ENCODE measurements around the gene COL19A1. TPM values are rescaled to one million over a fixed set of nuclear protein-coding genes. Genes with fewer than 3 reads are reported as not detected.
A peak's percentile ranks its signal among the peaks of the same experiment; 100 is the strongest.

Gene COL19A1
- total and polyA plus RNA-seq, 9 donors, result 0.61 to 11.1 (median 2.8) TPM

DNA sequence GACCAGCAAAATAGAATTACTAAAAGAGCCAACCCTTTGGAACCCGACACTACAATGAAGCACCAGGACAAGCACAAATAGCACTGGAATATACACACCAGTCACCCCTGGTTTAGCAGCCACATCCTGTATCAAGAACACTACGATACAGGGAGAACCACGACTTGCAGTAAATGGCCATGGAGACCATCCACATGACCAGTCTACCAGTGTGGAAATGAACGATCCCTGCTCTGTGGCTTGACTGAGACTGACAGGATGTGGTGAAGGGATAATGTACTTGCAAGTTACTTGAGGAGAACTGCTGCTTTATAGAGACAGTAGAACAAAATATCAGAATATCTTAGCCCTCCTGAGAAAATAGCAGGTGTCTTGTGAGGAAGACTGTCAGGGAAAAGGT, 266.9 kb downstream of the COL19A1 start:
- Histone ChIP-seq H3K9me3 (replicated peaks; ENCODE audit: control insufficient read depth, low read depth, low read length) (no peaks in the 10 kb centered on the region), H3K4me3 (ENCODE audit: low read length) (no peak overlapping the region), H3K27ac (ENCODE audit: low read length) (no peak overlapping the region), H3K36me3 (ENCODE audit: control insufficient read depth, insufficient read depth, low read length) (no peaks in the 10 kb centered on the region), H3K4me1 (ENCODE audit: control insufficient read depth, insufficient read depth, low read length) (no peaks in the 10 kb centered on the region), H3K27me3 (ENCODE audit: control insufficient read depth, insufficient read depth, low read length) (no peaks in the 10 kb centered on the region)
- DNase-seq, result no peak
- WGBS (ENCODE audit: insufficient coverage), result 88% methylated on average over 3 of the region's 4 CpGs

DNA sequence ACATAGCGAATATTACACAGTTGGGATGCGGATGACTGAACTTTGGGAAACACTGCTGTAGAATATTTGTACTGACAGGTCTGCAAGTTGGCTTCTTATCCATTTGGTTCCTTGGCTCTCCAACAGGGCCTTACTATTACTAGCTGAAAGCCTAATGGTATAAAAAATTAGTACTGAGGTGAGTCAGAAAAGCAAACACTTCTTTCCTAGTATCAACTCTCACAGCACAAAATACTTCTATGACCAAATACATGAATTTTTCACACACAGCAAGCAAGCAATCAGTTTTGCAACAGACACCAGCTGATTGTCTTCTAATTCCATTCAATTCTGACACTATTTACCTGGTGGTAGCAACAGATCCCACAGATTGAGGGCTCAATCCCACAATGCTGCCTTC, 268.2 kb downstream of the COL19A1 start:
- DNase-seq, result no peak
- H3K27ac ChIP-seq (ENCODE audit: low read length), result no peak overlapping the region
- H3K9me3 ChIP-seq (replicated peaks; ENCODE audit: control insufficient read depth, low read depth, low read length), result no peaks in the 10 kb centered on the region
- no peak overlapping the region for H3K4me3 ChIP-seq (ENCODE audit: low read length)
- no CpG with 5 or more reads among the region's 2 CpGs for WGBS (ENCODE audit: insufficient coverage)
- no peaks in the 10 kb centered on the region for H3K36me3 ChIP-seq (ENCODE audit: control insufficient read depth, insufficient read depth, low read length)
- no peaks in the 10 kb centered on the region for H3K4me1 ChIP-seq (ENCODE audit: control insufficient read depth, insufficient read depth, low read length)
- no peaks in the 10 kb centered on the region for H3K27me3 ChIP-seq (ENCODE audit: control insufficient read depth, insufficient read depth, low read length)

GRCh38 chr6:70135219-70136160, 269.1 kb downstream of the COL19A1 start:
- H3K36me3 ChIP-seq (ENCODE audit: control insufficient read depth, insufficient read depth, low read length), result no peaks in the 10 kb centered on the region
- H3K9me3 ChIP-seq (replicated peaks; ENCODE audit: control insufficient read depth, low read depth, low read length), result no peaks in the 10 kb centered on the region
- DNase-seq, result no peak
- no peak overlapping the region for H3K27ac ChIP-seq (ENCODE audit: low read length)
- no peaks in the 10 kb centered on the region for H3K27me3 ChIP-seq (ENCODE audit: control insufficient read depth, insufficient read depth, low read length)
- WGBS (ENCODE audit: insufficient coverage), result 97% methylated on average over 3 of the region's 10 CpGs
- H3K4me1 ChIP-seq (ENCODE audit: control insufficient read depth, insufficient read depth, low read length), result no peaks in the 10 kb centered on the region
- no peak overlapping the region for H3K4me3 ChIP-seq (ENCODE audit: low read length)

DNA sequence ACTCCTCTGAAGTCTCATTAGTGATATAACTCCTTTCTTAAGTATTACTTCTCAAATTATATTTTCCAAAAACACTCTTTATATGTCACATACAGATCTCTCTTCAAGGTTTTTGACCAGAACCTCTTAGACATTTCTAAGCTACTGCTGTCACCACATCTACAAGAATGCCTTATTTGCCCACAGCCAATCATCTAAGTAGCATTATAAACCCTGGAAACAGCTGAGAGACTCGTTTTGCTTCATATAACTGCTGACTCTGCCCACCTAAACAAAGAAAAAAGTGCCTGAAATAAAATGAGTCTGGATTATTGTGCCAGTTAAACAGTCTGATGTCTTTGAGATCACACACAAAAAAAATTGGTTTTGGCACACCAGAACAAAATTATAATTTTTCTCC, 270.6 kb downstream of the COL19A1 start:
- Histone ChIP-seq H3K4me3 (ENCODE audit: low read length) (no peak overlapping the region), H3K9me3 (replicated peaks; ENCODE audit: control insufficient read depth, low read depth, low read length) (no peaks in the 10 kb centered on the region), H3K27me3 (ENCODE audit: control insufficient read depth, insufficient read depth, low read length) (no peaks in the 10 kb centered on the region), H3K27ac (ENCODE audit: low read length) (no peak overlapping the region), H3K36me3 (ENCODE audit: control insufficient read depth, insufficient read depth, low read length) (no peaks in the 10 kb centered on the region), H3K4me1 (ENCODE audit: control insufficient read depth, insufficient read depth, low read length) (no peaks in the 10 kb centered on the region)
- WGBS (ENCODE audit: insufficient coverage), result no CpG with 5 or more reads among the region's 1 CpG
- DNase-seq, result no peak

DNA sequence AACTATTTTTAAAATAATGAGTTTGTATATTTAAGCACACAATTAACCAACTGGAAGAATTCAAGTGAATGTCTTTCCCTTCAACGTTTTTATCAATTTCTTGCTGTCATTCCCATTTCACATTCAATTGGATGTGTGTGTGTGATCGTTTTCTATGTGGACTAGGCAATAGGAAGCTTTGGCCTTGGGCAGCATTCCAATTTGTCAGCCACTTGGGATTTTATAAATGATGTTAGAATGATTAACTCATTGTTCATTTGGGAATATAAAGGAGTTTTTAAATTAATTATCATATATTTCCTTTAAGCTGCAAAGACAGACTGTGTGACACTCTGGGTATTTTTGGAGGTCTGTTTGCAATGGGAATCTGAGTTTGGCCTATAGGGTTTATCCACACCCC, 274.1 kb downstream of the COL19A1 start:
- no CpG with 5 or more reads among the region's 2 CpGs for WGBS (ENCODE audit: insufficient coverage)
- Histone ChIP-seq H3K36me3 (ENCODE audit: control insufficient read depth, insufficient read depth, low read length) (no peaks in the 10 kb centered on the region), H3K9me3 (replicated peaks; ENCODE audit: control insufficient read depth, low read depth, low read length) (no peaks in the 10 kb centered on the region), H3K4me3 (ENCODE audit: low read length) (no peak overlapping the region), H3K4me1 (ENCODE audit: control insufficient read depth, insufficient read depth, low read length) (no peaks in the 10 kb centered on the region), H3K27ac (ENCODE audit: low read length) (no peak overlapping the region), H3K27me3 (ENCODE audit: control insufficient read depth, insufficient read depth, low read length) (no peaks in the 10 kb centered on the region)
- no peak for DNase-seq

- Histone ChIP-seq H3K4me1 (ENCODE audit: control insufficient read depth, insufficient read depth, low read length) (no peaks in the 10 kb centered on the region), H3K27me3 (ENCODE audit: control insufficient read depth, insufficient read depth, low read length) (no peaks in the 10 kb centered on the region), H3K36me3 (ENCODE audit: control insufficient read depth, insufficient read depth, low read length) (no peaks in the 10 kb centered on the region), H3K4me3 (ENCODE audit: low read length) (no peak overlapping the region), H3K27ac (ENCODE audit: low read length) (no peak overlapping the region), H3K9me3 (replicated peaks; ENCODE audit: control insufficient read depth, low read depth, low read length) (no peaks in the 10 kb centered on the region)
- WGBS (ENCODE audit: insufficient coverage), result no CpG with 5 or more reads among the region's 4 CpGs
- no peak for DNase-seq
Observed at GRCh38 chr6:70142034-70142433, 275.7 kb downstream of the COL19A1 start.

- H3K4me1 ChIP-seq (ENCODE audit: control insufficient read depth, insufficient read depth, low read length), result no peaks in the 10 kb centered on the region
- H3K36me3 ChIP-seq (ENCODE audit: control insufficient read depth, insufficient read depth, low read length), result no peaks in the 10 kb centered on the region
- H3K4me3 ChIP-seq (ENCODE audit: low read length), result no peak overlapping the region
- no peak overlapping the region for H3K27ac ChIP-seq (ENCODE audit: low read length)
- DNase-seq, result no peak
- no peaks in the 10 kb centered on the region for H3K27me3 ChIP-seq (ENCODE audit: control insufficient read depth, insufficient read depth, low read length)
- no peaks in the 10 kb centered on the region for H3K9me3 ChIP-seq (replicated peaks; ENCODE audit: control insufficient read depth, low read depth, low read length)
- no CpG with 5 or more reads among the region's 2 CpGs for WGBS (ENCODE audit: insufficient coverage)
Observed at GRCh38 chr6:70145178-70145577, 278.8 kb downstream of the COL19A1 start.

GRCh38 chr6:70149209-70149788, 282.9 kb downstream of the COL19A1 start:
- Histone ChIP-seq H3K4me1 (ENCODE audit: control insufficient read depth, insufficient read depth, low read length) (no peaks in the 10 kb centered on the region), H3K36me3 (ENCODE audit: control insufficient read depth, insufficient read depth, low read length) (no peaks in the 10 kb centered on the region), H3K4me3 (ENCODE audit: low read length) (no peak overlapping the region), H3K27ac (ENCODE audit: low read length) (no peak overlapping the region), H3K9me3 (replicated peaks; ENCODE audit: control insufficient read depth, low read depth, low read length) (no peaks in the 10 kb centered on the region), H3K27me3 (ENCODE audit: control insufficient read depth, insufficient read depth, low read length) (no peaks in the 10 kb centered on the region)
- no peak for DNase-seq
- 86% methylated on average over 2 of the region's 6 CpGs for WGBS (ENCODE audit: insufficient coverage)

GRCh38 chr6:70150521-70150920, 284.2 kb downstream of the COL19A1 start:
- H3K4me1 ChIP-seq (ENCODE audit: control insufficient read depth, insufficient read depth, low read length), result no peaks in the 10 kb centered on the region
- no peak for DNase-seq
- 40% methylated on average over 1 of the region's 4 CpGs for WGBS (ENCODE audit: insufficient coverage)
- no peaks in the 10 kb centered on the region for H3K27me3 ChIP-seq (ENCODE audit: control insufficient read depth, insufficient read depth, low read length)
- no peak overlapping the region for H3K4me3 ChIP-seq (ENCODE audit: low read length)
- no peaks in the 10 kb centered on the region for H3K36me3 ChIP-seq (ENCODE audit: control insufficient read depth, insufficient read depth, low read length)
- H3K9me3 ChIP-seq (replicated peaks; ENCODE audit: control insufficient read depth, low read depth, low read length), result no peaks in the 10 kb centered on the region
- no peak overlapping the region for H3K27ac ChIP-seq (ENCODE audit: low read length)

GRCh38 chr6:70151616-70152015, 285.3 kb downstream of the COL19A1 start:
- Histone ChIP-seq H3K9me3 (replicated peaks; ENCODE audit: control insufficient read depth, low read depth, low read length) (no peaks in the 10 kb centered on the region), H3K27ac (ENCODE audit: low read length) (no peak overlapping the region), H3K4me1 (ENCODE audit: control insufficient read depth, insufficient read depth, low read length) (no peaks in the 10 kb centered on the region), H3K4me3 (ENCODE audit: low read length) (no peak overlapping the region), H3K36me3 (ENCODE audit: control insufficient read depth, insufficient read depth, low read length) (no peaks in the 10 kb centered on the region), H3K27me3 (ENCODE audit: control insufficient read depth, insufficient read depth, low read length) (no peaks in the 10 kb centered on the region)
- DNase-seq, result peak; percentile 51
- WGBS (ENCODE audit: insufficient coverage), result no CpG with 5 or more reads among the region's 2 CpGs
